ENCODE data around the gene GRM1. TPM values are rescaled to one million over a fixed set of nuclear protein-coding genes. Genes with fewer than 3 reads are reported as not detected.

Gene GRM1
- total and polyA plus RNA-seq, 9 of the 15 experiments (the other 6 are each of a cell fraction or from before 2014, with no cell fraction given): not detected

DNA sequence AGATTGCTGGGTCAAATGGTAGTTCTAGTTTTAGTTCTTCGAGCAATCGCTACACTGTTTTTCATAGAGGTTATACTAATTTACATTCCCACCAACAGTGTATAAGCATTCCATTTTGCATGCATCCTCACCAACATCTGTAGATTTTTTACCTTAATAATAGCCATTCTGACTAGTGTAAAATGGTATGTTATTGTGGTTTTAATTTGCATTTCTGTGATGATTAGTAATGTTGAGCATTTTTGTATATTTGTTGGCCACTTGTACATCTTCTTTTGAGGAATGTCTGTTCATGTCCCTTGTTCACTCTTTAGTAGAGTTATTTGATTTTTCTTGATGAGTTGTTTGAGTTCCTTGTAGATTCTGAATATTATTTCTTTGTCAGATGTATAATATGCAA, 236.2 kb downstream of the GRM1 start:
- intact Hi-C loops (cut with micrococcal nuclease): no loop called here
- POLR2A ChIA-PET: no interaction called here
- Histone ChIP-seq H3K4me3 (no peak overlapping the region), H3K9me1 (ENCODE audit: control insufficient read depth, insufficient read depth, low read length) (no peaks in the 10 kb centered on the region), H3K9ac (ENCODE audit: insufficient read depth in 1 of 2, low read depth in 2 of 2, low read length in 2 of 2) (no peak overlapping the region), H3K4me1 (replicated peaks in 1 of 2; ENCODE audit: control insufficient read depth in 2 of 2, insufficient read depth in 2 of 2, low read length in 2 of 2) (no peaks in the 10 kb centered on the region), H4K20me1 (replicated peaks; ENCODE audit: control insufficient read depth, insufficient read depth, low read length) (no peaks in the 10 kb centered on the region), H3K79me2 (ENCODE audit: control insufficient read depth, insufficient read depth, low read length) (no peaks in the 10 kb centered on the region), H3K27me3 (ENCODE audit: control insufficient read depth in 2 of 2, insufficient read depth in 2 of 2, low read length in 2 of 2) (no peaks in the 10 kb centered on the region), H3K27ac (ENCODE audit: extremely low read depth, low read depth, low read length) (no peak overlapping the region), H3K4me2 (ENCODE audit: insufficient read depth, low read length) (no peak overlapping the region), H3K36me3 (ENCODE audit: control insufficient read depth, insufficient read depth, low read length) (no peaks in the 10 kb centered on the region), H2AFZ (ENCODE audit: low read depth, low read length) (no peak overlapping the region), H3K9me3 (replicated peaks; ENCODE audit: control insufficient read depth, insufficient read depth, low read depth, low read length) (no peaks in the 10 kb centered on the region)
- in situ Hi-C loops (cut with MboI): no loop called here
- FAIRE-seq: no peak
- no peak for ATAC-seq
- no peak for DNase-seq (ENCODE audit: extremely low read depth in 1 of 4, low spot score in 3 of 4)
- WGBS (ENCODE audit: insufficient coverage, low coverage, missing lambda C conversion rate): 0% methylated on average over 2 of the region's 2 CpGs
- CTCF ChIA-PET (ENCODE audit: low intra/inter-chr PET ratio): no interaction called here
- no TSS peak for BruUV-seq (replicated peaks)
- TF ChIP-seq ZNF407 (IDR thresholded peaks at IDR 0.05; ENCODE audit: low read depth): no peak
- TF ChIP-seq PURB (CRISPR knock-in tag; IDR thresholded peaks at IDR 0.05; ENCODE audit: low read depth): no peak
- TF ChIP-seq RBFOX2 (IDR thresholded peaks at IDR 0.05; ENCODE audit: low read depth, low read length): no peak
- no peak for TF ChIP-seq JUNB (CRISPR knock-in tag; conservative IDR thresholded peaks at IDR 0.05)
- no peak for TF ChIP-seq TRIM25 (IDR thresholded peaks at IDR 0.05; ENCODE audit: borderline replicate concordance)
- no peak for TF ChIP-seq FOXA3 (CRISPR knock-in tag; conservative IDR thresholded peaks at IDR 0.05 in 1 of 2, IDR thresholded peaks at IDR 0.05 in 1 of 2)
- TF ChIP-seq, protein P1, sequence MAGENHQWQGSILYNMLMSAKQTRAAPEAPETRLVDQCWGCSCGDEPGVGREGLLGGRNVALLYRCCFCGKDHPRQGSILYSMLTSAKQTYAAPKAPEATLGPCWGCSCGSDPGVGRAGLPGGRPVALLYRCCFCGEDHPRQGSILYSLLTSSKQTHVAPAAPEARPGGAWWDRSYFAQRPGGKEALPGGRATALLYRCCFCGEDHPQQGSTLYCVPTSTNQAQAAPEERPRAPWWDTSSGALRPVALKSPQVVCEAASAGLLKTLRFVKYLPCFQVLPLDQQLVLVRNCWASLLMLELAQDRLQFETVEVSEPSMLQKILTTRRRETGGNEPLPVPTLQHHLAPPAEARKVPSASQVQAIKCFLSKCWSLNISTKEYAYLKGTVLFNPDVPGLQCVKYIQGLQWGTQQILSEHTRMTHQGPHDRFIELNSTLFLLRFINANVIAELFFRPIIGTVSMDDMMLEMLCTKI (IDR thresholded peaks at IDR 0.05; ENCODE audit: partially characterized antibody): no peak
- no peak for TF ChIP-seq FOXJ3 (CRISPR knock-in tag; IDR thresholded peaks at IDR 0.05)
- TF ChIP-seq MAFK (IDR thresholded peaks at IDR 0.05; ENCODE audit: low read length): no peak
